ENCODE results near the gene COL25A1. TPM values are rescaled to one million over a fixed set of nuclear protein-coding genes. Genes with fewer than 3 reads are reported as not detected.

COL25A1 gene
- total RNA-seq, 1 donor from 2014 or later: 4.3 TPM

DNA sequence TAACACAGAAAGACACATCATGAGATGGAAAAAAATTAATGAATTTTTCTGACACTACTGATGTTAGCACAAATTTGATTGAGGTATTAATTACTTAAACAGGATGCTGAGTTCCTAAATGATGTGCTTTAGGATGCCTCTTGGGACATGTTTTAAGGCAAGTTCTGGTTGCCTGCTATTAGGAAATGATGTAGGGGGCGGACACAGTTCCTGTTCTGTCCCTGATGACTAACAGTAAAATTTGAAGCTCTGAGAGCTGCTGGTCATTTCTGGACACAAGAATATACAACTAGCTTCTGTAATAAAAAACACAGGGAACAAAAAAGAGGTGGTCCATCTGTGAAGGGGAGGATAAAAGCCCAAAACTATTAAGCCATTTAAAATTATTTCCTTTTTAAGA is 376.4 kb downstream of the COL25A1 start:
- Histone ChIP-seq H3K4me3 (ENCODE audit: low read depth, low read length) (no peak overlapping the region), H3K36me3 (ENCODE audit: control insufficient read depth, insufficient read depth, low read length) (no peaks in the 10 kb centered on the region), H3K27me3 (ENCODE audit: control insufficient read depth, insufficient read depth, low read length) (no peaks in the 10 kb centered on the region)
- no peak for DNase-seq (ENCODE audit: low read depth)
- TF ChIP-seq, protein P1, sequence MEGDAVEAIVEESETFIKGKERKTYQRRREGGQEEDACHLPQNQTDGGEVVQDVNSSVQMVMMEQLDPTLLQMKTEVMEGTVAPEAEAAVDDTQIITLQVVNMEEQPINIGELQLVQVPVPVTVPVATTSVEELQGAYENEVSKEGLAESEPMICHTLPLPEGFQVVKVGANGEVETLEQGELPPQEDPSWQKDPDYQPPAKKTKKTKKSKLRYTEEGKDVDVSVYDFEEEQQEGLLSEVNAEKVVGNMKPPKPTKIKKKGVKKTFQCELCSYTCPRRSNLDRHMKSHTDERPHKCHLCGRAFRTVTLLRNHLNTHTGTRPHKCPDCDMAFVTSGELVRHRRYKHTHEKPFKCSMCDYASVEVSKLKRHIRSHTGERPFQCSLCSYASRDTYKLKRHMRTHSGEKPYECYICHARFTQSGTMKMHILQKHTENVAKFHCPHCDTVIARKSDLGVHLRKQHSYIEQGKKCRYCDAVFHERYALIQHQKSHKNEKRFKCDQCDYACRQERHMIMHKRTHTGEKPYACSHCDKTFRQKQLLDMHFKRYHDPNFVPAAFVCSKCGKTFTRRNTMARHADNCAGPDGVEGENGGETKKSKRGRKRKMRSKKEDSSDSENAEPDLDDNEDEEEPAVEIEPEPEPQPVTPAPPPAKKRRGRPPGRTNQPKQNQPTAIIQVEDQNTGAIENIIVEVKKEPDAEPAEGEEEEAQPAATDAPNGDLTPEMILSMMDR (IDR thresholded peaks at IDR 0.05; ENCODE audit: insufficient read depth, low read length, poor library complexity, severe bottlenecking): no peak

GRCh38 chr4:108922191-108922590 is 380.3 kb downstream of the COL25A1 start:
- DNase-seq (ENCODE audit: low read depth): no peak
- TF ChIP-seq, protein P1 (IDR thresholded peaks at IDR 0.05; ENCODE audit: insufficient read depth, low read length, poor library complexity, severe bottlenecking): no peak

GRCh38 chr4:108920395-108921087 is 381.9 kb downstream of the COL25A1 start:
- Histone ChIP-seq H3K4me3 (ENCODE audit: low read depth, low read length) (no peak overlapping the region), H3K27me3 (ENCODE audit: control insufficient read depth, insufficient read depth, low read length) (no peaks in the 10 kb centered on the region), H3K36me3 (ENCODE audit: control insufficient read depth, insufficient read depth, low read length) (no peaks in the 10 kb centered on the region)
- TF ChIP-seq, protein P1 (IDR thresholded peaks at IDR 0.05; ENCODE audit: insufficient read depth, low read length, poor library complexity, severe bottlenecking): no peak
- no peak for DNase-seq (ENCODE audit: low read depth)

More at GRCh38 chr4:108922191-108922590, 380.3 kb downstream of the COL25A1 start:
- no peak overlapping the region for H3K4me3 ChIP-seq (ENCODE audit: low read depth, low read length)
- no peaks in the 10 kb centered on the region for H3K27me3 ChIP-seq (ENCODE audit: control insufficient read depth, insufficient read depth, low read length)
- no peaks in the 10 kb centered on the region for H3K36me3 ChIP-seq (ENCODE audit: control insufficient read depth, insufficient read depth, low read length)

GRCh38 chr4:108919226-108919893 is 383.1 kb downstream of the COL25A1 start:
- DNase-seq (ENCODE audit: low read depth): no peak
- TF ChIP-seq, protein P1 (IDR thresholded peaks at IDR 0.05; ENCODE audit: insufficient read depth, low read length, poor library complexity, severe bottlenecking): no peak
- no peak overlapping the region for H3K4me3 ChIP-seq (ENCODE audit: low read depth, low read length)

DNA sequence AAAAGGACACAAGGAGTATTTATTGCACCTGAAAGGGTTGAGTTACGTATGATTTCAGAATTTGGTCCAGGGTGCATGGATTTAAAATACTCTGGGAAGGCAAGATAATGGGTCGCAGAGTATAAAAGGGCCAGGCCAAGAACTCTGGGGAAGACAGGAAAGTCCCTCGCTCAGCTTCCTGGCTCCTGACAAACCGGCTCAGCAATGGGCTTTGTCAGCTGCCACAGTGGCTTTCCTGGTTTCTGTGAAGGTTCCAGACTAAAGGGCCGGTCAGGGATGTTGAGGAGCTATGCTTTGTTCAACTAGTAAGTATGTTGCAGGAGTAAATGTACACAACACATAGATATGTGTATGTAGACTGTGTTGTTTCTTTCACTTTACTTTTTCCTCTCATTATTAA is 385.2 kb downstream of the COL25A1 start:
- TF ChIP-seq, protein P1 (IDR thresholded peaks at IDR 0.05; ENCODE audit: insufficient read depth, low read length, poor library complexity, severe bottlenecking): no peak
- Histone ChIP-seq H3K4me3 (ENCODE audit: low read depth, low read length) (no peak overlapping the region), H3K27me3 (ENCODE audit: control insufficient read depth, insufficient read depth, low read length) (no peaks in the 10 kb centered on the region), H3K36me3 (ENCODE audit: control insufficient read depth, insufficient read depth, low read length) (no peaks in the 10 kb centered on the region)
- DNase-seq (ENCODE audit: low read depth): no peak

More at GRCh38 chr4:108919226-108919893, 383.1 kb downstream of the COL25A1 start:
- Histone ChIP-seq H3K27me3 (ENCODE audit: control insufficient read depth, insufficient read depth, low read length) (no peaks in the 10 kb centered on the region), H3K36me3 (ENCODE audit: control insufficient read depth, insufficient read depth, low read length) (no peaks in the 10 kb centered on the region)
